Measurements from ENCODE around the gene TRIM44. TPM values are rescaled to one million over a fixed set of nuclear protein-coding genes. Genes with fewer than 3 reads are reported as not detected.

The TRIM44 gene
- total RNA-seq, 2 experiments from 2014 or later: 37.4 to 40.1 TPM

DNA sequence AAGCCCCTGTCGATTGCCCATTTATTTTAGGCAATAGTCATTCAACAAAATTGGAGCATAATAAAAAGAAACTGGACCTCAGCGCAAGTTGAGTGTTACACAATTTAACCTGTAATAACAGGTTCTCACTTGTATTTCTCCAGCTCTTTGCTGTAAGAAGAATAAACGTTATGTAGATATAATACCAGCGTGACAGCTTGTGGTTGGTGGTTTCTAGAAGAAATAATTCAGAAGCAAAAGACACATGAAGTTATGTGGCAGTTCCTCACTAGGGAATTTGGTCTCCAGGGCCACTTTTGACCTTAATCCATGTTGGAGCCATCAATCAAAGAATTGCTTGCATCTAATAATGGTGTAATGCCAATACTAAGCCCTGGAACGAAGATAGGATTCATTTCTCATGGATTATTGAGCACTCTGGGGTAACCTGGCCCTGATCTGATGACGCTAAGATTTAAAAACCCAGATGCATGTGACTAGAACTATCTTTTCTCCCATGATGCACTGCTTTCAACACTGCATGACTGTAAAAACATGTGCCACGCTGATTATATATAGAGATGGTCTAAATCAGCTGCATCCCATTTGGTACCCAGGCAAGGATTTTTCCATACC lies 151.6 kb downstream of the TRIM44 start:
- Mint-ChIP-seq H3K27me3 (no peaks in the 10 kb centered on the region), H3K4me3 (no peak overlapping the region), H3K4me1 (ENCODE audit: low read depth) (no peaks in the 10 kb centered on the region), H3K36me3 (ENCODE audit: low read depth) (peaks cover 9% of the 10 kb centered on the region), H3K27ac (no peak overlapping the region), H3K9me3 (no peaks in the 10 kb centered on the region)
- ChIA-PET CTCF (interaction anchor here (0.6 to 7.3 kb wide), 3 partner anchors 9 to 1617 kb away, joined by 3 to 62 read pairs (median 4); no protein-coding TSS in a partner anchor), POLR2A (no interaction called here)
- DNase-seq (no peak), ATAC-seq (no peak)
- TF ChIP-seq, protein P1, sequence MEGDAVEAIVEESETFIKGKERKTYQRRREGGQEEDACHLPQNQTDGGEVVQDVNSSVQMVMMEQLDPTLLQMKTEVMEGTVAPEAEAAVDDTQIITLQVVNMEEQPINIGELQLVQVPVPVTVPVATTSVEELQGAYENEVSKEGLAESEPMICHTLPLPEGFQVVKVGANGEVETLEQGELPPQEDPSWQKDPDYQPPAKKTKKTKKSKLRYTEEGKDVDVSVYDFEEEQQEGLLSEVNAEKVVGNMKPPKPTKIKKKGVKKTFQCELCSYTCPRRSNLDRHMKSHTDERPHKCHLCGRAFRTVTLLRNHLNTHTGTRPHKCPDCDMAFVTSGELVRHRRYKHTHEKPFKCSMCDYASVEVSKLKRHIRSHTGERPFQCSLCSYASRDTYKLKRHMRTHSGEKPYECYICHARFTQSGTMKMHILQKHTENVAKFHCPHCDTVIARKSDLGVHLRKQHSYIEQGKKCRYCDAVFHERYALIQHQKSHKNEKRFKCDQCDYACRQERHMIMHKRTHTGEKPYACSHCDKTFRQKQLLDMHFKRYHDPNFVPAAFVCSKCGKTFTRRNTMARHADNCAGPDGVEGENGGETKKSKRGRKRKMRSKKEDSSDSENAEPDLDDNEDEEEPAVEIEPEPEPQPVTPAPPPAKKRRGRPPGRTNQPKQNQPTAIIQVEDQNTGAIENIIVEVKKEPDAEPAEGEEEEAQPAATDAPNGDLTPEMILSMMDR (IDR thresholded peaks at IDR 0.05): no peak
- intact Hi-C loops (cut with micrococcal nuclease): no loop called here

DNA sequence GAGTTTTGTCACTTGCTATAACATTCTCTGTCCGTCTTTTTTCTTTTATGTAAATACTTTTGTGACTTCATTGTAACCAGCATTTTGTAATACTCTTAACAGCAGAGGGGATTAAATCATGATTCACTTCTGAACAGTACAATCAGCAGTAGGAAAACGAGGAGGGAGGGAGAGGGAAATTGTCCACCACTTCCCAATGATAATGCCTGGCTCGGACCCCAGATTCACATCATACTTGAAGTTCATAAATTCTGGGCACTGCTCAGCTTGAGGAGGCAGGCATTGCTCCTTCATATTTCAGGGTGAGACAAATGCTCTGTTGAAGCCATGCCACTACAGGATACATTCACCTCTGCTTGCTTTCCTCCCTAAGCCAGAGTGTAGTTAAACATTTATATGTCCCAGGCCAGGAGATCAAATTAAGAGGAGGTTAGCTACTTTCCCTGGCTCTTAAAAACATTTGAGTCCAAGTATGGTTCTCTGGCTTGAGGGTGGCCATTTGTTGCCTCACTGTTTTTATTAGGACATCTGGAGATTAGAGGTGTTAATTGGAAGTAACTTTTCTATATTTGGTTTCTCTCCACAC lies 152.2 kb downstream of the TRIM44 start:
- Mint-ChIP-seq H3K36me3 (ENCODE audit: low read depth) (peaks cover 9% of the 10 kb centered on the region), H3K4me1 (ENCODE audit: low read depth) (no peaks in the 10 kb centered on the region), H3K9me3 (no peaks in the 10 kb centered on the region), H3K27ac (no peak overlapping the region), H3K27me3 (no peaks in the 10 kb centered on the region), H3K4me3 (no peak overlapping the region)
- DNase-seq (no peak), ATAC-seq (no peak)
- TF ChIP-seq, protein P1 (IDR thresholded peaks at IDR 0.05): no peak
- ChIA-PET POLR2A (no interaction called here), CTCF (no interaction called here)
- intact Hi-C loops (cut with micrococcal nuclease): no loop called here

DNA sequence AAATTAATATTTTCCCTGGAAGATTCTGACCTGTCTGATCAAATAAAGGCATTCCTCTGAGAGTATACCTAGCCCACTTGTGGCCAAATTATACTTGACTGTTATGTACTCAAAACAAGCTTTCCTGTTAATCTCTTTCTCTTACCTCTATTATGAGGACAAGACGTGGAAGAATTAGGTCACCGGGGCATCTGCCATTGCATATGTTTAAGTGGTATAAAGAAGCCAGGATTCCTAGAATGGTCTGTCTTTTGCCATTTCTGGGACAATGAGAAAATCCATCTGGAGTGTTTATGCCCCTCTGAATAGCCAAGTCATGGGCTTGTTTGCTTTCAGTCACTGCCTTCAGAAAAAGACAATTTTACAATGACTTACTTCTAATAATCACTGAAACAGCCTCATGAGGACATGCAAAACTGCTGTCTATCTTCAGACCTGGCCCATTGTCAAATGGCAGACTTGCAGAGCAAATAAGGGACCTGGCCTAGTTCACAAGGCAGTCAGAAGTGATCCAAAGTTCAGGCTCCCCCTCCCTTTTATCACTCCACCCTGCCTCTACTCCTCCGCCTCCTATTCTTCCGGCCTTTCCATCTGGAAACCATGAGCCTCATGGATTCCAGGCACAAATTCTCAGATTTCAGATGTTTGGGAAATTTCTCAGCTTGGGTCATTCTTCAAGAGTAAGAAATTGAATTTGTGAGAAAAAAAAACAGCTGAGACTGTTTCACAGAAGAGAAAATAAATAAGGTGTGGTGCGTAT lies 153.2 kb downstream of the TRIM44 start:
- TF ChIP-seq, protein P1 (IDR thresholded peaks at IDR 0.05): no peak
- no peaks in the 10 kb centered on the region for H3K9me3 Mint-ChIP-seq
- ChIA-PET POLR2A (no interaction called here), CTCF (no interaction called here)
- intact Hi-C loops (cut with micrococcal nuclease): no loop called here
- H3K4me1 Mint-ChIP-seq (ENCODE audit: low read depth): no peaks in the 10 kb centered on the region
- H3K4me3 Mint-ChIP-seq: no peak overlapping the region
- ATAC-seq (no peak), DNase-seq (no peak)
- no peak overlapping the region for H3K27ac Mint-ChIP-seq
- no peaks in the 10 kb centered on the region for H3K27me3 Mint-ChIP-seq
- peaks cover 9% of the 10 kb centered on the region for H3K36me3 Mint-ChIP-seq (ENCODE audit: low read depth)

DNA sequence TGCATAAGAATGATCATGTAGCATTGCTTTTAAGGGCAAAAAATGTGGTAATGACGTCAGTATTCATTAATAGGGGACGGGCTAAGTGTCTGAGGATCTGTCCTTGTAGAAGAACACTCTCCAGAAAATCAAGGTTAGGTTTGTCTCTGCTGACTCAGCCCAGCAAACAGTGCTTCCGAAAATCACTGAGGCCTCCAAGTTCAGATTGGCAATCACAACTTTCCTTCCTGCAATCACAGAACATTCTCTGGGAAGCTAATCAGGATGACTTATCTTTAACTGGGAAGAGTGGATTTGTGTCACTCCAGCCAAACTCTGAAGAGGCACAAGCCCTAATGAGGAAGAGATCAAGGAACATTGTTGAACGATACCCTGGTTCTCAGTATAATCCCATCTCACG lies 158.0 kb downstream of the TRIM44 start:
- ATAC-seq (no peak), DNase-seq (no peak)
- Mint-ChIP-seq H3K9me3 (no peaks in the 10 kb centered on the region), H3K27ac (no peak overlapping the region), H3K4me1 (ENCODE audit: low read depth) (peaks cover 9% of the 10 kb centered on the region), H3K4me3 (no peak overlapping the region), H3K27me3 (no peaks in the 10 kb centered on the region), H3K36me3 (ENCODE audit: low read depth) (peaks cover 1% of the 10 kb centered on the region)
- TF ChIP-seq, protein P1 (IDR thresholded peaks at IDR 0.05): no peak
- POLR2A ChIA-PET: no interaction called here
- CTCF ChIA-PET: interaction anchor here (1.4 to 4.8 kb wide), 11 partner anchors 10 to 295 kb away, joined by 3 to 62 read pairs (median 11); partner anchors contain the start of genes FJX1 and PAMR1
- intact Hi-C loops (cut with micrococcal nuclease): loop anchor here (2.0 to 5.0 kb wide), 2 partner anchors 204 to 447 kb away; no protein-coding TSS in a partner anchor

Data from activated CD8-positive, alpha-beta T cell treated with anti-CD3 and anti-CD28 coated beads for 36 hours (primary cell).